ENCODE data around the gene ZNF608. TPM values are rescaled to one million over a fixed set of nuclear protein-coding genes. Genes with fewer than 3 reads are reported as not detected.

Gene ZNF608
- total RNA-seq, 6 experiments from 2014 or later: 3.9 to 6.5 (median 4.9) TPM

GRCh38 chr5:124751031-124751430, 4.6 kb upstream of the ZNF608 start:
- TF ChIP-seq CTCF (IDR thresholded peaks at IDR 0.05): no peak
- TF ChIP-seq POLR2A (IDR thresholded peaks at IDR 0.05): no peak
- Histone ChIP-seq H3K9me3 (no peaks in the 10 kb centered on the region), H3K4me1 (peaks cover 0 to 8% (median 0%) of the 10 kb centered on the region in 4 donors), H3K27ac (no peak overlapping the region), H3K4me3 (no peak overlapping the region), H3K27me3 (no peaks in the 10 kb centered on the region), H3K36me3 (no peaks in the 10 kb centered on the region)
- 90% methylated on average over 2 of the region's 2 CpGs for WGBS (ENCODE audit: insufficient coverage, low coverage, low lambda C conversion rate, missing lambda C conversion rate)
- DNase-seq (no peak), ATAC-seq (no peak)
- intact Hi-C loops (cut with DNase I): loop anchor here in 1 of 2 donors (10.0 kb wide), 1 partner anchor 134 kb away; no protein-coding TSS in a partner anchor

GRCh38 chr5:124748687-124749594, 2.5 kb upstream of the ZNF608 start:
- ATAC-seq: peak; percentile 73 to 87 (median 82)
- peak; percentile 59 to 85 (median 75) for DNase-seq
- H3K9me3 ChIP-seq: no peaks in the 10 kb centered on the region
- no peak for TF ChIP-seq CTCF (IDR thresholded peaks at IDR 0.05)
- TF ChIP-seq POLR2A (IDR thresholded peaks at IDR 0.05): peak; percentile 82
- H3K4me3 ChIP-seq: peak overlapping the region; percentile 29 to 64 (median 54)
- WGBS (ENCODE audit: insufficient coverage, low coverage, low lambda C conversion rate, missing lambda C conversion rate): 4% methylated on average over 21 of the region's 25 CpGs
- peak overlapping the region; percentile 81 to 93 (median 92) for H3K27ac ChIP-seq
- H3K36me3 ChIP-seq: no peaks in the 10 kb centered on the region
- intact Hi-C loops (cut with DNase I): no loop called here
- H3K4me1 ChIP-seq: peaks cover 0 to 19% (median 0%) of the 10 kb centered on the region in 4 donors
- no peaks in the 10 kb centered on the region for H3K27me3 ChIP-seq

- intact Hi-C loops (cut with DNase I): no loop called here
- Histone ChIP-seq H3K9me3 (peaks cover 0 to 3% (median 0%) of the 10 kb centered on the region in 4 donors), H3K36me3 (no peaks in the 10 kb centered on the region), H3K27ac (peak overlapping the region; percentile 81 to 93 (median 92)), H3K27me3 (no peaks in the 10 kb centered on the region), H3K4me1 (peaks cover 0 to 25% (median 0%) of the 10 kb centered on the region in 4 donors), H3K4me3 (peak overlapping the region; percentile 29 to 64 (median 54))
- WGBS (ENCODE audit: insufficient coverage, low coverage, low lambda C conversion rate, missing lambda C conversion rate): 2% methylated on average over 17 of the region's 17 CpGs
- DNase-seq (no peak), ATAC-seq (peak; percentile 9 to 46 (median 26))
- no peak for TF ChIP-seq CTCF (IDR thresholded peaks at IDR 0.05)
- no peak for TF ChIP-seq POLR2A (IDR thresholded peaks at IDR 0.05)
Measured at GRCh38 chr5:124747791-124748686, 1.6 kb upstream of the ZNF608 start.

All from right lobe of liver (tissue), 6 donors.